K562 (cell line): ENCODE measurements around the gene PARP4. TPM values are rescaled to one million over a fixed set of nuclear protein-coding genes. Genes with fewer than 3 reads are reported as not detected.
A peak's percentile ranks its signal among the peaks of the same experiment; 100 is the strongest.

Experiments
- ATAC-seq: fragments of 200-7000 bp; cut with Tn5 transposase; 3 replicates; pipeline ENCODE4 v1.9.1; 2020; ENCODE audit warnings: moderate library complexity
- BruUV-seq: library from RNA; stranded (reverse); fragments of 400-500 nt; replicated peaks from 2 replicates; lab custom pipeline; 2021; lab: Mats Ljungman, UMichigan
- CTCF ChIA-PET: fragments of 300-600 bp; formaldehyde crosslinking; extraction: SDS; loops from one replicate; lab custom pipeline; 2021; ENCODE audit warnings: low intra/inter-chr PET ratio; lab: Yijun Ruan, JAX
- POLR2A ChIA-PET: fragments of 300-600, 350-650 bp; sonication (Branson Sonifier 250); formaldehyde crosslinking; extraction: SDS; loops from one replicate; lab custom pipeline; 2021; ENCODE audit warnings: antibody characterized with exemption, inconsistent platforms; lab: Yijun Ruan, JAX
- DNase-seq, 4 experiments: peaks; one replicate each; pipeline versions ENCODE4 v3.0.0 to v3.0.0-alpha.2; 2011 to 2018; ENCODE audit warnings: low spot score in 3 of 4, mixed read lengths in 3 of 4; ENCODE audit errors: extremely low read depth in 1 of 4
- FAIRE-seq: peaks from 2 replicates; lab custom pipeline; 2011; peaks lifted over from hg19 to GRCh38; lab: Jason Lieb, UNC
- H2AFZ ChIP-seq: 2 replicates; pipeline ENCODE4 v1.6.0; 2011; ENCODE audit warnings: low read depth, low read length, control low read depth, inconsistent platforms
- H3K27ac ChIP-seq: fragments of 200-600 bp; 3 replicates; pipeline ENCODE4 v1.8.0; 2011; ENCODE audit warnings: low read depth, mild to moderate bottlenecking, control low read depth, inconsistent platforms, low read length, moderate library complexity, mixed read lengths; ENCODE audit errors: extremely low read depth
- H3K27me3 ChIP-seq, 2 experiments: fragments of 300-600 bp in 1 of 2; 2 replicates in 1 of 2; 3 replicates in 1 of 2; pipeline versions ENCODE4 v1.6.0 to v1.8.0; 2011; ENCODE audit warnings: inconsistent platforms in 2 of 2, low read length in 2 of 2, mild to moderate bottlenecking in 1 of 2, mixed read lengths in 1 of 2, moderate library complexity in 1 of 2; ENCODE audit not compliant: control insufficient read depth in 2 of 2, insufficient read depth in 2 of 2
- H3K36me3 ChIP-seq: fragments of 300-600 bp; 3 replicates; pipeline ENCODE4 v1.8.0; 2011; ENCODE audit warnings: mild to moderate bottlenecking, low read length, inconsistent platforms; ENCODE audit not compliant: control insufficient read depth, insufficient read depth
- H3K4me1 ChIP-seq, 2 experiments: fragments of 200-600 bp in 1 of 2; replicated peaks in 1 of 2; 2 replicates in 1 of 2; 3 replicates in 1 of 2; pipeline versions ENCODE4 v1.5.1 to v1.8.0; 2011; ENCODE audit warnings: inconsistent platforms in 2 of 2, low read length in 2 of 2, mild to moderate bottlenecking in 1 of 2, mixed read lengths in 1 of 2, moderate library complexity in 1 of 2; ENCODE audit not compliant: control insufficient read depth in 2 of 2, insufficient read depth in 2 of 2
- H3K4me2 ChIP-seq: 2 replicates; pipeline ENCODE4 v1.6.1; 2011; ENCODE audit warnings: low read length, control low read depth, inconsistent platforms, mixed read lengths; ENCODE audit not compliant: insufficient read depth
- H3K4me3 ChIP-seq: fragments of 200-600 bp; sonication (generic), shearing (Covaris generic); 2 replicates; pipeline ENCODE4 v1.5.1; 2016; ENCODE audit warnings: control low read depth, inconsistent platforms
- H3K79me2 ChIP-seq: fragments of 200-600 bp; 3 replicates; pipeline ENCODE4 v1.8.0; 2011; ENCODE audit warnings: low read length, inconsistent platforms; ENCODE audit not compliant: control insufficient read depth, insufficient read depth
- H3K9ac ChIP-seq, 2 experiments: 2 replicates each; pipeline versions ENCODE4 v1.6.0 to v1.6.1; 2011; ENCODE audit warnings: low read depth in 2 of 2, low read length in 2 of 2, control low read depth in 1 of 2, inconsistent platforms in 1 of 2, mild to moderate bottlenecking in 1 of 2, mixed read lengths in 1 of 2; ENCODE audit not compliant: insufficient read depth in 1 of 2
- H3K9me1 ChIP-seq: one replicate; pipeline ENCODE4 v1.6.0; 2011; ENCODE audit warnings: inconsistent platforms, mild to moderate bottlenecking, low read length, moderate library complexity; ENCODE audit not compliant: control insufficient read depth, insufficient read depth
- H3K9me3 ChIP-seq: replicated peaks from 2 replicates; pipeline ENCODE4 v1.5.1; 2011; ENCODE audit warnings: low read depth, low read length, inconsistent platforms; ENCODE audit not compliant: control insufficient read depth, insufficient read depth
- H4K20me1 ChIP-seq: replicated peaks from 2 replicates; pipeline ENCODE4 v1.6.1; 2011; ENCODE audit warnings: low read length, inconsistent platforms, mixed read lengths; ENCODE audit not compliant: control insufficient read depth, insufficient read depth
- ATF3 ChIP-seq, 2 experiments: fragments of 450-650 bp in 1 of 2; sonication (generic) in 1 of 2; formaldehyde crosslinking in 1 of 2; IDR thresholded peaks in 1 of 2; conservative IDR thresholded peaks in 1 of 2; 2 replicates each; pipeline versions ENCODE4 v1.6.1 to v1.8.1; 2016 to 2023; ENCODE audit warnings: mild to moderate bottlenecking in 2 of 2, moderate library complexity in 2 of 2, inconsistent platforms in 1 of 2, missing genetic modification reagents in 1 of 2
- ATF4 ChIP-seq: fragments of 450-650 bp; formaldehyde crosslinking; IDR thresholded peaks from 2 replicates; pipeline ENCODE4 v1.4.0; 2022; ENCODE audit warnings: mild to moderate bottlenecking, moderate library complexity
- ATF7 ChIP-seq: fragments of 450-650 bp; IDR thresholded peaks from 2 replicates; pipeline ENCODE4 v1.7.1; 2014; ENCODE audit warnings: mild to moderate bottlenecking, moderate library complexity
- BRD4 ChIP-seq: fragments of 200-600 bp; sonication (generic); IDR thresholded peaks from 2 replicates; pipeline ENCODE4 v1.6.1; 2017; ENCODE audit warnings: inconsistent platforms
- E4F1 ChIP-seq: fragments of 250-450 bp; sonication (Bioruptor Pico); IDR thresholded peaks from 2 replicates; pipeline ENCODE4 v1.5.0; 2021; ENCODE audit warnings: mild to moderate bottlenecking, borderline replicate concordance
- ESRRA ChIP-seq: fragments of 450-650 bp; IDR thresholded peaks from 2 replicates; pipeline ENCODE4 v1.6.1; 2014; ENCODE audit warnings: low read depth, mild to moderate bottlenecking, moderate library complexity, borderline replicate concordance
- MXD1 ChIP-seq: fragments of 250-450 bp; sonication (Bioruptor Pico); IDR thresholded peaks from 2 replicates; pipeline ENCODE4 v1.8.0; 2021; ENCODE audit warnings: borderline replicate concordance, mild to moderate bottlenecking, moderate library complexity; ENCODE audit not compliant: poor library complexity, severe bottlenecking
- NR2C1 ChIP-seq, 2 experiments: fragments of 450-650 bp; IDR thresholded peaks; 2 replicates each; pipeline ENCODE4 v1.6.1; 2017; ENCODE audit warnings: mild to moderate bottlenecking in 2 of 2, antibody characterized with exemption in 1 of 2, inconsistent platforms in 1 of 2, missing compliant biosample characterization in 1 of 2, missing genetic modification characterization in 1 of 2
- RBBP5 ChIP-seq: fragments of 200-600 bp; sonication (generic); IDR thresholded peaks from 2 replicates; pipeline ENCODE4 v1.6.1; 2012; ENCODE audit warnings: borderline replicate concordance, mild to moderate bottlenecking, low read length, control low read depth, inconsistent platforms; ENCODE audit not compliant: insufficient read depth, poor library complexity, severe bottlenecking
- RBFOX2 ChIP-seq: fragments of 200-400 bp; formaldehyde crosslinking; IDR thresholded peaks from 2 replicates; pipeline ENCODE4 v1.6.1; 2017; ENCODE audit warnings: low read depth, mild to moderate bottlenecking, low read length, moderate library complexity
- YBX1 ChIP-seq: fragments of 450-650 bp; IDR thresholded peaks from 2 replicates; pipeline ENCODE4 v1.7.1; 2016; ENCODE audit warnings: mild to moderate bottlenecking
- ZNF143 ChIP-seq: sonication (generic); formaldehyde crosslinking; IDR thresholded peaks from 2 replicates; pipeline ENCODE4 v1.9.0; 2022; ENCODE audit warnings: mild to moderate bottlenecking, missing genetic modification reagents
- WGBS: fragments of 100-300 bp; shearing (Covaris generic); methylation state at CpG from one replicate; pipeline ENCODE4 v1.1.6; 2016; ENCODE audit warnings: low coverage, mixed read lengths; ENCODE audit not compliant: insufficient coverage; ENCODE audit errors: missing lambda C conversion rate; 5-methylcytosine and 5-hydroxymethylcytosine counted together
- in situ Hi-C: fragments of 300-500 bp; cut with MboI; formaldehyde crosslinking; loops from 4 replicates; pipeline ENCODE4 v1.15.0; 2018; ENCODE audit warnings: inconsistent platforms, mixed read lengths
- intact Hi-C: fragments of 100-400 bp; cut with micrococcal nuclease; formaldehyde crosslinking; loops from 2 replicates; pipeline ENCODE4 v1.14.2; 2022
- polyA plus RNA-seq, 8 experiments: library from polyadenylated mRNA; depleted of rRNA in 4 of 8; stranded (reverse) in 5 of 8; unstranded in 3 of 8; fragments of >200 nt; fragmentation: Nextera tagmentation in 2 of 8; fragmentation: Illumina TruSeq in 1 of 8; extraction: Ambion mirVana in 2 of 8; extraction: Trizol in 1 of 8; gene quantifications; 2 replicates each; pipeline versions ENCODE4 v1.2.1 to v1.2.3, GENCODE V29; 2011 to 2014; ENCODE audit warnings: inconsistent platforms in 1 of 8, missing spikeins in 1 of 8
- total RNA-seq, 7 experiments: library from RNA; depleted of rRNA in 6 of 7; stranded (reverse); fragments of >200 nt in 6 of 7; fragmentation: Illumina TruSeq in 2 of 7; extraction: Trizol in 2 of 7; gene quantifications; 2 replicates each; pipeline versions ENCODE4 v1.2.1 to v1.2.3, GENCODE V29; 2011 to 2021; ENCODE audit warnings: low replicate concordance in 1 of 7

PARP4 gene
- total and polyA plus RNA-seq, 9 of the 15 experiments (the other 6 are each of a cell fraction or from before 2014, with no cell fraction given): 6.3 to 26.3 (median 18.8) TPM

GRCh38 chr13:24505756-24506155, 6.8 kb downstream of the PARP4 start (continued):
- no peak for TF ChIP-seq ATF3 (IDR thresholded peaks at IDR 0.05)
- TF ChIP-seq ATF3 (CRISPR knock-in tag; conservative IDR thresholded peaks at IDR 0.05): no peak
- TF ChIP-seq YBX1: no peak
- no peak for TF ChIP-seq MXD1 (CRISPR knock-in tag)
- TF ChIP-seq BRD4: no peak
- peak; percentile 61 for TF ChIP-seq NR2C1 (IDR thresholded peaks at IDR 0.05)
- peak; percentile 60; the same call in 1 of the 2 replicates for TF ChIP-seq NR2C1 (tag; IDR thresholded peaks at IDR 0.05)
- TF ChIP-seq RBFOX2: 0 out of 2 replicates have a peak, but pooled peaks have one; percentile 30
- peak; percentile 27 for TF ChIP-seq RBBP5

GRCh38 chr13:24505256-24505655, 7.3 kb downstream of the PARP4 start:
- Histone ChIP-seq H3K27ac (peak overlapping the region; percentile 72), H3K27me3 (no peaks in the 10 kb centered on the region), H3K4me3 (peak overlapping the region; percentile 5; the same call in 1 of the 2 replicates), H3K4me1 (peaks cover 19 to 28% of the 10 kb centered on the region in 2 experiments), H3K9me1 (no peaks in the 10 kb centered on the region), H3K79me2 (peaks cover 37% of the 10 kb centered on the region), H2AFZ (peak overlapping the region; percentile 58), H3K9ac (peak overlapping the region; percentile 43 to 83; a peak in 2 of 4 replicates), H4K20me1 (peaks cover 6% of the 10 kb centered on the region; the same call in 1 of the 2 replicates), H3K36me3 (peaks cover 16% of the 10 kb centered on the region; the same call in 2 of the 3 replicates), H3K9me3 (no peaks in the 10 kb centered on the region), H3K4me2 (peak overlapping the region; percentile 63)
- CTCF ChIA-PET: no interaction called here
- ATAC-seq: peak; percentile 60
- POLR2A ChIA-PET: interaction anchor here (0.9 to 2.0 kb wide), 6 partner anchors 10 to 52 kb away, joined by 3 to 9 read pairs (median 4); no protein-coding TSS in a partner anchor
- intact Hi-C loops (no loop called here), in situ Hi-C loops (no loop called here)
- BruUV-seq: no TSS peak
- DNase-seq: peak in 3 of 4 experiments; percentile 12 to 78 (median 35)
- no peak for FAIRE-seq
- WGBS: 14% methylated on average over 7 of the region's 8 CpGs
- no peak for TF ChIP-seq ZNF143 (CRISPR knock-in tag)
- TF ChIP-seq E4F1 (CRISPR knock-in tag): no peak
- TF ChIP-seq ESRRA: peak; percentile 79; the same call in 1 of the 2 replicates
- no peak for TF ChIP-seq ATF4
- TF ChIP-seq ATF7: no peak; the same call in 1 of the 2 replicates
